SK-N-SH (cell line): ENCODE data around the gene C2CD4C.

Source experiments
- EP300 ChIP-seq, 2 experiments: IDR thresholded peaks; 2 replicates each; pipeline versions ENCODE4 v1.4.0 to v1.6.1; 2012; ENCODE audit warnings: borderline replicate concordance in 1 of 2, low read depth in 1 of 2, low read length in 1 of 2
- TF ChIP-seq, protein P1 (sequence below): fragments of 200-600 bp; sonication (generic); IDR thresholded peaks from 2 replicates; pipeline ENCODE4 v1.6.1; 2017; ENCODE audit warnings: antibody characterized with exemption, mild to moderate bottlenecking, moderate library complexity

GRCh38 chr19:411723-412355 is 2.9 kb upstream of the C2CD4C start:
- TF ChIP-seq, protein P1, sequence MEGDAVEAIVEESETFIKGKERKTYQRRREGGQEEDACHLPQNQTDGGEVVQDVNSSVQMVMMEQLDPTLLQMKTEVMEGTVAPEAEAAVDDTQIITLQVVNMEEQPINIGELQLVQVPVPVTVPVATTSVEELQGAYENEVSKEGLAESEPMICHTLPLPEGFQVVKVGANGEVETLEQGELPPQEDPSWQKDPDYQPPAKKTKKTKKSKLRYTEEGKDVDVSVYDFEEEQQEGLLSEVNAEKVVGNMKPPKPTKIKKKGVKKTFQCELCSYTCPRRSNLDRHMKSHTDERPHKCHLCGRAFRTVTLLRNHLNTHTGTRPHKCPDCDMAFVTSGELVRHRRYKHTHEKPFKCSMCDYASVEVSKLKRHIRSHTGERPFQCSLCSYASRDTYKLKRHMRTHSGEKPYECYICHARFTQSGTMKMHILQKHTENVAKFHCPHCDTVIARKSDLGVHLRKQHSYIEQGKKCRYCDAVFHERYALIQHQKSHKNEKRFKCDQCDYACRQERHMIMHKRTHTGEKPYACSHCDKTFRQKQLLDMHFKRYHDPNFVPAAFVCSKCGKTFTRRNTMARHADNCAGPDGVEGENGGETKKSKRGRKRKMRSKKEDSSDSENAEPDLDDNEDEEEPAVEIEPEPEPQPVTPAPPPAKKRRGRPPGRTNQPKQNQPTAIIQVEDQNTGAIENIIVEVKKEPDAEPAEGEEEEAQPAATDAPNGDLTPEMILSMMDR: no peak
- no peak for TF ChIP-seq EP300 (IDR thresholded peaks at IDR 0.05; ENCODE audit: borderline replicate concordance in 1 of 2, low read depth in 1 of 2, low read length in 1 of 2)
